HG03139 (cell line): ENCODE results near the gene HSD17B13.
"Not testable (repeated sequence)": the region's sequence is repeated elsewhere in the genome, so short reads cannot be mapped to it uniquely, and the experiment has no call there.

Experiments used
- ATAC-seq: cut with Tn5 transposase; IDR thresholded peaks from one replicate; pipeline ENCODE4 v1.9.1; 2021; ENCODE audit not compliant: unreplicated experiment

HSD17B13 gene, protein sequence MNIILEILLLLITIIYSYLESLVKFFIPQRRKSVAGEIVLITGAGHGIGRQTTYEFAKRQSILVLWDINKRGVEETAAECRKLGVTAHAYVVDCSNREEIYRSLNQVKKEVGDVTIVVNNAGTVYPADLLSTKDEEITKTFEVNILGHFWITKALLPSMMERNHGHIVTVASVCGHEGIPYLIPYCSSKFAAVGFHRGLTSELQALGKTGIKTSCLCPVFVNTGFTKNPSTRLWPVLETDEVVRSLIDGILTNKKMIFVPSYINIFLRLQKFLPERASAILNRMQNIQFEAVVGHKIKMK

DNA sequence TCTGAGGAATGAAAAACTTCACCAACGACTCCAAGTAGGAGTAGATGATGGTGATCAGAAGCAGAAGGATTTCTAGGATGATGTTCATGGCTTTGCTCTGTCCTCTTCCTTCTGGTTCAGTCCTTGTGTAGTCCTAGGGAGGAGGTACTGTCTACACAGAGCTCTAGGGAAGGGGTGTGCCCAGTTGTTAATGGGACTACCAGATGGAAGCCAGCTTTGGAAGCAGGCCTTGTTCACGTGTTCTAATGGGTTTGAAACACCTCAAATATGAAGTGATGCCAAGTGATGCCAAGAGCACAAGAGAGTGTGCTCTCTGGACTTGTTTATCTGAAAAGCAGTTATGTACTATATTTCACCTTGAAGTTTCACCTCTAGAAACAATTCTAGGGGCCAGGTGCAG is at the start of gene HSD17B13:
TSS of gene HSD17B13 (minus strand) at position 129 of the 400 bp plus-strand sequence. CDS start at position 88, 41 bp downstream.
- ATAC-seq, result no peak

DNA sequence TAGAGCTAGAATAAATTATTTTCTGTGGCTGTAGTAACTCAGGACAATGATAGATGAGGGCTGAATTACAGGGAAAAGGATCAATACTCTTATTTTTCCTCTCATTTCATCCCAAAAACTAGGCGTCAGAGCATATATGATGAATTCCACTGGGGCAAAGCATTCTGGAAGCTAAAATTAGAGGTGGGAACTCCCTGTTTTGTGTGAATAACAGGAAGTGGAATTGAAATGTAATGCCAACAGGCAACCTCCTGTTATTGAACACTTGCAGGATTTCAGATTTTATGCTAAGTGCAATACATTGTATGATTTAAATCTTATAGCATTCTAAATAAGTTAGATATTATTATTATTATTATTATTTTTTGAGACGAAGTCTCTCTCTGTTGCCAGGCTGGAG is 47.4 kb upstream of the HSD17B13 start:
- no peak for ATAC-seq

DNA sequence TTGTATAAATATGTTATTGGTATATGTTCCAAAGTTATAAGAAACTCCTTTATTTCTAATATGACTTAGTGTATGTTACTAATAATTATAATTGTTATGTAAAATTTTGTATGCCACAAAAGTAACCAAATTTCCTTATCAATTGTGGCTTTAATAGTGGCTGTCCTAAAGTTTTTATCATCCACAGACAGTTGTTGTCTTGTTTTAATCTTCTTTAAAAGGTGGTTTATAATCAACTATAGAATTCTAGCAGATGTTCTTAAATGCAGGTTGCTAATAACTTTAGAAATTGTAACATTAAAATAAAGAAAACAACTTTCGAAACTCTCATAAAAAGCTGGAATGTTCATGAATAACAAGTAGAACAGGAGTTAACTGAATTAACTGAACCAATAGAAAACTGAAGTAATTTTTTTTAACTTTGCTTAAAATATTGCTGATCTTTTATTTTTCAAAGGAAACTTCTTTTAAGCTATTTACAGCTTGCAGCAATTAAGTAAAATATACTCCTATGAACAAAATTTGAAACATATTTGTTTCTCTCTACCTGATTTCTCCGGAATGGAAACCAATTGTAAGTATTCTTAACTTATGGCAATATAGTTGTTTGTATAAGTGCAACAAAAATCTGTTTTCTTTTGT is 44.0 kb upstream of the HSD17B13 start:
- ATAC-seq, result no peak

DNA sequence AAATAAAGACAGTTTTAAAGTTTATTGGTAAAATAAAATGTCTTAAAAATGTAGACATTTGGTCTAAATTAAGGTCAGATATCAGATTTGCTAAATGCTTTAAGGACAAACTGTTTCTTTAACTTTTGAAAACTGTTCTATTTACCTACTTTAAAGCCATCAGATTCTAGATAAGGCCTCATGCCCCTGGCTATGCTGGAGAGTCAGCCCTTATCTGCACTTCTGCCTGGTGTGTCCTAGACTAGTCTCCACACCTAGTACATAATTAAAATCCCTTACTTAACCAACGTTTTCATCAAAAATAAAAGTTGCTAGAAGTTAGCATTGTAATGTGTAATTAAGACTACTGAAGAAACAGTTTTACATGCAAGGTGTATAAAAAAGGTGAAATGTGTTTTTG is 42.7 kb upstream of the HSD17B13 start:
- ATAC-seq, result no peak

DNA sequence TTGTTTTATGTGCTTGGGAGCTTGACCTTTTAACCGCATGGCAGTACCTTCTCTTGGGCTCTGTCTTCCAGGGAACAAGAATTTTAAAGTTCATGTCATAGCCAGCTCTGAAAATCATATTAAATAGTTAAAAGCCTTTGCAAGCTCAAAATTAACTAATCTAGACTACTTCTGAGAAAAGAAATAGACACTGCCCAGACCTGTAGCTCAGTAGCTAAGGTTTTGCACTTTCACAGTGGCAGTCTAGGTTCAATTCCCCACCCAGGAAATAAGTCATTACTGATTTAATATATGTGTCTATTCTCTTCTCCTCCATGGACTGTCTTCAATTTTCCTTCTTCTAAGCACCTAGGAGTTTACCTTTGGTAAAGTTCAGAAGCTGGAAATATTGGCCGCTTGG is 40.9 kb upstream of the HSD17B13 start:
- no peak for ATAC-seq

DNA sequence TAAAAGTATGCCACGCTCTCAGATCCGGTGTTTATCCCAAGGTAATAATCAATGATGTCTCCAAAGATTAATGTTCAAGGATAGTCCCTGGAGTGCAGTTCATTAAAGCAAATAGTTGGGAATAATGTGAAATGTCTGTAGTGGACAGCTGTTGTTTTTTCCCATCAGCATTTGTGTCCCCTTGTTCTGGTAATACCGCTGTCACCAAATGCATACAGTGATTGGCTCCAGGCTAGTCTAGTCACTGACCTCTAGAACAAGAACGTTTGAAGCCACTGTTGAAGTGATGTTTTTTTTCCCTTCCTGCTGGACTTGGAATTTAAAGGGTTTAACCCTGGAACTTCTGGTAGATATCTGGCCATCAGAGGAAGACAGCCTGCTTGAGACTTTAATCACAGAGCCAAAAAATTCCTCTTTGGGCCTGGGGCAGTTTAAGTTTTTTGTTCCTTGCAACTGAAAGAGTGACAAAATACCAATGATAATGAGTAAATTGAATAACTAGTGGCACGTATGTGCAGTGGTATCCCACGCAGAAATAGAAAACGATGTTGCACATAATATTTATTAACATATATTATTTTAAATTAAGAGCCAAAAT is 37.8 kb upstream of the HSD17B13 start:
- no peak for ATAC-seq

DNA sequence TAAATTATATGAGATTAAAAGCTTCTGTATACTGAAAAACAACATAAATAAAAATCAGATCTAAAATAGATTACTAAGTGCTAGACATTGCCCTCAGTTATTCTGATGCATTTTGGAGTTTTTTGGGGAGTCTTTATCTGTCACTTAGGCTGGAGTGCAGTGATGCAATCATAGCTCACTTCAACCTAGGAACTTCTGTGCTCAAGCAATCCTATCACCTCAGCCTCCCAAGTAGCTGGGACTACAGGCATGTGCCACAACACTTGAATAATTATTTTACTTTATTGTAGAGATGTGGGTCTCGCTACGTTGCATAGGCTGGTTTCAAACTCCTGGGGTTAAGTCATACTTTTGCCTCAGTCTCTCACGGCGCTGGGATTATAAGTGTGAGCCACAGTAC is 36.6 kb upstream of the HSD17B13 start:
- ATAC-seq, result no peak

DNA sequence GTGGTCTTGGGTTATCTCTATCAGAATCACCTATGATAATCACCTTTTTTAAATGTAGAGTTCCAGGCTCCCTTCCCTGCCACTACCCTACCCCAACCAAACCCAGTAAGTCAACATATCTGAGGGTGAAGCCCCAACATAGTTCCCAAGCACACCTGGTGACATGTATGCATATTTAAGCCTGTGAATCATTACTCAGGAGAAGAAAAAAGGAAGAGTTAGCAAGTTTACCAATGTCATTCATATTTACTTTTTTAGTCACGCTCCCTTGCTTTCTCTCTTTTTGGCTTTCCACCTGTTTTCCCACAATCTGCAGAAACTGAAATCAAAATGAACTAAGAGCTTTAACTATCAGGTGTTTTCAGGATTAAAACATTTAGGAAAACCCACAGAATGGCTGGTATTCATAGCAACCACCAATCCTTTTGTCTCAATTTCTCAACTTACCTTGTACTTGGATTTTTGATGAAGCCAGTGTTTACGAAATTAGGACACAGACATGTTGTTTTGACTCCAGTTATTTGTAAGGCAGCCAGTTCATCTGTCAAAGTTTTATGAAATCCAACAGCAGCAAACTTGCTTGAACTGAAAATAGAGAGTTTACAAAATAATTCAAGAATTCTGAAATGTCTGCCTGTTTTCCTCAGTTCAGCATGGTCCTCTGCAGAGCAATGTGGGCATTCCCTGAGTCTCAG is 34.3 kb upstream of the HSD17B13 start:
- ATAC-seq, result no peak

DNA sequence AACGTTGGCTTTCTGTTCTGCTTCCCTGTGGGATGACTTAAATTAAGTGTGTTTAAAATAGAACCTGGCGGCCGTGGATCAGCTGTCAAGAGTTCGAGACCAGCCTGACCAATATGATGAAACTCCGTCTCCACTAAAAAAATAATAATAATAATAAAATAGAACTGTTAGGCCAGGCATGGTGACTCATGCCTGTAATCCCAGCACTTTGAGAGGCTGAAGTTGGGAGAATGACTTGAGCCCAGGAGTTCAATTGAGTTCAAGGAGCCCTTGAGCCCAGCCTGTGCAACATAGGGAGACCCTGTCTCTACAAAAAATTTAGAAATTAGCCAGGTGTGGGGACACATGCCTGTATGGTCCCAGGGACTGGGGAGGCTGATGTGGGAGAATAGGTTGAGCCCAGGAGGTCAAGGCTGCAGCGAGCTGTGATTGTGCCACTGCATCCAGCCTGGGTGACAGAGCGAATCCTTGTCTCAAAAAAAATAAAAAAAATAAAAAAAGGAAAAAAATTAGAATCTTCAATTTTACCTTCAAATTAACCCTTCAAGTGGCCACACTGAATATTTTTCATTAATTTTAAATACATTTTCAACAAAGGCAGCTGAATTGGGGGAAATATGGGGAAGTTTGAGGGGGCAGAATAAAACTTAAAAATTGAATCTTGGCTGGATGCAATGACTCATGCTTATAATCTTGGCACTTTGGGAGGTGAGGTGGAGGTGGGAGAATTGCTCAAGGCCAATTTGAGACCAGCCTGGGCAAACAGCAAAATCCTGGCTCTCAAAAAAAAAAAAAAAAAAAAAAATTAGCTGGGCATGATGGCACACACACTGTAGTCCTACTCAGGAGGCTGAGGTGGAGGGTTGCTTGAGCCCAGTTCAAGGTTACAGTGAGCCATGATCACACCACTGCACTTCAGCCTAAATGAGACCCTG is 31.8 kb upstream of the HSD17B13 start:
- no peak for ATAC-seq

DNA sequence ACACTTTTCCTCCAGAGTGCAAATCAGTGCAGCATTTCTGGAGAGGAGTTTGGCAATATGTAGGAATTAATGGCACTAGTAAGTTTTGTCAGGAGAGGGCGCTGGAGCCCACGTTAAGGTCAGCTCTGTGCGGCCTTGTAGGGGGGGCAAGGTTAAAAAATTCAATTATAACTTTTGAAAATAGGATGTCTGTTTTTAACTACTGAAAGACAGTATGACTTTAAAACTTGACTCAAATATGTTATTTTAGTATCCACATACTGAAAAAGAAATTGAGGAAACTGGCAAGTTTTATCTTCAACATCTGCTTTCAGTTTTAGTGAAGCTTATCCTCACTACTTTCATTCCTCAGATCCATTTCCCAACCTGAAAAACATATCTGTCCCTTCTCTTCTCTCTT is 30.9 kb upstream of the HSD17B13 start:
- peak; percentile 79 for ATAC-seq

DNA sequence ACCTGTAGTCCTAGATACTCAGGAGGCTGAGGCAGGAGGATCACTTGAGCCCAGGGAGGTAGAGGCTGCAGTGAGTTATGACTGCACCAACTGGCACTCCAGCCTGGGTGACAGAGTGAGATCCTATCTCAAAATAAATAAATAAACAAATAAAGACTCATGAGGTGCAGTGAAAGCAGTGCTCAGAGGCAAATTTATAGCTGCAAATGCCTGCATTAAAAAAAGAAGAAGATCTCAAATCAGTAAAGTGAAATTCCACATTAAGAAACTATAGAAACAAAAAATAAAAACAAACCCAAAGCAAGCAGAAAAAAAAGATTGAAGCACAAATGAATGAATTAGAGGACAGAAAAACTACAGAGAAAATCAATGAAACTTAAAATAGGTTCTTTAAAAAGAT is 22.5 kb upstream of the HSD17B13 start:
- no peak for ATAC-seq

DNA sequence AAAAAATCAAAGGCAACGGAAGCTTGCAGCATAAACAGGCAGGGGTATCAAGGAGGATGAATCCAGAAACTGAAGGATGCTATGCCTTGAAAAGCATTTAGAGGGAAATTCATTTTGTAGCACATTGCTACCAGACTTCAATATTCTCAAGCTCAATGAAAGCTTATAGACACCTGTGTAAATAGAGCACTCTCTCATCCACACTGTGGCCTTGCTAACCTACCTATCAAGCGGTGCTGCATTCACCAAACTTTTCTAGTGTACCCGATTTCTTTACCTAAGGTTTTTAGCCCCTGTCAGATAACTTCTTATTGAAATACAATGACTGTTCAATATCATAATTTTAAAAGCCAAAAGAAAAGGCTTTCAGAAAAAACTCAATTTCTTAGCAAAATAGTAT is 20.2 kb upstream of the HSD17B13 start:
- ATAC-seq, result no peak

DNA sequence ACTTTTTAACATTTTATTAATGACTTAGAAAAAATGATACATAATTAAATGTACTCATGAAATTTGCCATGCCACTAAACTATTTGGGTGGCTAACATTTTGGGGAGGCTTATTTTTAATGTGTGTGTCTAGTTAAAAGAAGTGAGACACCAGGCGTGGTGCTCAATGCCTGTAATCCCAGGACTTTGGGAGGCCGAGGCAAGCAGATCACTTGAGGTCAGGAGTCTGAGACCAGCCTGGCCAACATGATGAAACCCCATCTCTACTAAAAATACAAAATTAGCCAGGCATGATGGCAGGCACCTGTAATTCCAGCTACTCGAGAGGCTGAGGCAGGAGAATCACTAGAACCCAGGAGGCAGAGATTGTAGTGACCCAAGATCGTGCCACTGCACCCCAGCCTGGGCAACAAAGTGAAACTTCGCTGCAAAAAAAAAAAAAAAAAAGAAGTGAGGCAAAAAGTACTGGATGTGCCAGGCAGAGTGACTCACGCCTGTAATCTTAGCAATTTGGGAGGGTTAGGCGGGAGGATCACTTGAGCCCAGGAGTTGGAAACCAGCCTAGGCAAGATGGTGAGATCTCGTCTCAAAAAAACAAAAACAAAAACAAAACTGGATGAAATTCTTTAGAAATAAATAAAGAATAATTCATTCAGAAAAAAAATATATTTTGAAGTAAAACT is 19.4 kb upstream of the HSD17B13 start:
- not testable (repeated sequence) for ATAC-seq

DNA sequence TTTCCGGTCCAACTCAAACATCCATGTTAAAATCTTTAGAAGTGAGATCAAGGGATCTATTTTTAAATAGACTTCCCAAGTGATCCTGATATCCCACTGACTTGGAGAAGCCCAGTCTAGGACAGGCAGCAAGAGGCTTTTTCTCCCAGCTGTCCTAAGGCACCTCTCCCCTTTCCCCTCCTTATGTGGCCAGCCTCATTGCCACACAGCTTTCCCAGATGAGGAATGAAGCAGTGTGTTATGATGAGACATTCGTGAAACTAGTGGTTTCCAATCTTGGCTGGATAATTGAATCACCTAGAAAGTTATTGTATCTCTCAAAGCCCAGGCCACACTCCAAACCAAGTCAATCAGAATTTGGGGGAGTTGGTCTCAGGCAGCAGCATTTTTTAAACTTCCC is 16.8 kb upstream of the HSD17B13 start:
- no peak for ATAC-seq

DNA sequence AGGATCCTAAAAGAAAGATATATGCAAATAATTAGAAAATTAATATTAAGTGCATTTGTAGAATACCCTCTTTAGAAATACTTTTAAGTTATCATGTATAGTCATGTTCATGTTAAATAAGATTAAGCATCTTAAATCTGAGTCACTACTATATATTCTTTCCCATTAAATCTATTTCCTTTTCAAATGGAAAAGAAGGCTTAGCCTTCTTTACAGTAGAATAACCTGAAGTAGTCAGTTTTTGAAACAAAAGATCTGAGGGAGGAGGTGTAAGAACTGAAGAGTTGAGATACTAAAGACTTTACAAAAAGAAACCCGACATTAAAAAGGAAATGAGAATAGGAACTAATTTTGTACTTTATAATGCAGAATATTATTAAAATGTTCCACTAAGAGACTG is 14.7 kb upstream of the HSD17B13 start:
- ATAC-seq, result no peak

DNA sequence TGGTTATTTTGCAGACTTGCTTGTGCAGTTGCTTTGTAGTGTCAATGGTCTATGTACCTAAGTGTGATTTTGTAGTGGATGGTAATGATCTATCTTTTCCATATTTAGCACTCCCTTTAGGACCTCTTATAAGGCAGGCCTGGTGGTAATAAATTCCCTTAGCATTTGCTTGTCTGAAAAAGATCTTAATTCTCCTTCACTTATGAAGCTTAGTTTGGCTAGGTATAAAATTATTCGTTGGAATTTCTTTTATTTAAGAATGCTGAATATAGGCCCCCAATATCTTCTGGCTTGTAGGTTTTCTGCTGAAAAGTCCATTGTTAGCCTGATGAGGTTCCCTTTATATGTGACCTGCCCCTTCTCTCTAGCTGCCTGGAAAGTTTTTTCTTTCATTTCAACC is 10.6 kb upstream of the HSD17B13 start:
- ATAC-seq, result no peak

DNA sequence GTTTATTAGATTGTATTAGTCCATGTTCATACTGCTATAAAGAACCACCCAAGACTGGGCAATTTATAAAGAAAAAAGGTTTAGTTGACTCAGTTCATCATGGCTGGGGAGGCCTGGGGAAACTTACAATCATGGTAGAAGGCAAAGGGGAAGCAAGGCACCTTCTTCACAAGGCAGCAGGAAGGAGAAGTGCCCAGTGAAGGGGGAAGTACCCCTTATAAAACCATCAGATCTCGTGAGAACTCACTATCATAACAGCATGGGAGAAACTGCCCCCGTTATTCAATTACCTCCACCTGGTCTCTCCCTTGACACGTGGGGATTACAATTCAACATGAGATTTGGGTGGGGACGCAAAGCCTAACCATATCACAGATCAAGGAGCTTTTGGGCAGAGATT is 8.1 kb upstream of the HSD17B13 start:
- no peak for ATAC-seq

DNA sequence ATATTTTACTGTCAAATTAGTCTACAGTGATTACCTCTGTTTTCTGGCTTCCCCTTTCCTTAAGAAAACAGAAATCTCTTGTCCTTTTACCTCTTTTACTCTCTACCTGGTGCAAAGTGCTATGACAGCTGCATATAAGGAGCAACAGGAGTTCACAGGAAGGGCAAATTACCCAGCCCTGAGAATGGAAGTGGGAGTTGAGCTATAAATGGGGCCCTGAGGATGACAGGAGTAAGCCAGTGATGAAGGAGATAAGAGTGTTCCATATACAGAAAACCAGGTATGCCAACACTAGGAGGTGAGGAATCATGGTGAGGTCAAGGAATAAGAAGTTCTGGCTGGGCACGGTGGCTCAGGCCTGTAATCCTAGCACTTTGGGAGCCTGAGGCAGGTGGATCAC is 4.5 kb upstream of the HSD17B13 start:
- ATAC-seq, result no peak

DNA sequence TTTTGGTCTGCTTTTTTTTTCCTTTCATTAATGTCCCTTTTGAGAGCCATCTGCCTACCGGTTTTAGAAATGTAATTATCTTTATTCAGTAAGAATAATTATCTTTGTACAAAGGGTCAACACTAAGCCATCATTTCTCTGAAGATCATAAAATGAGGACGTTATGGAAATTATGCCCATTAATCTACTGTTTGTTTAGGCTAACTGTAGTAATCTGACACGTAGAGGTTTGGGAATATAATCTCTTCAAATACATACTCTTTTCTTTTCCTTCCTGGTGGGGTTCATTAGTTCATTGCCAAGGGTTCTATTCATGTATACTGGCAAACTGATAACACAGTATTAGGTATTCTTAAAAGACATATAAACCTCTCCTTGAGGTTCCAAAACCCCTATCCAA is 3.8 kb upstream of the HSD17B13 start:
- no peak for ATAC-seq

DNA sequence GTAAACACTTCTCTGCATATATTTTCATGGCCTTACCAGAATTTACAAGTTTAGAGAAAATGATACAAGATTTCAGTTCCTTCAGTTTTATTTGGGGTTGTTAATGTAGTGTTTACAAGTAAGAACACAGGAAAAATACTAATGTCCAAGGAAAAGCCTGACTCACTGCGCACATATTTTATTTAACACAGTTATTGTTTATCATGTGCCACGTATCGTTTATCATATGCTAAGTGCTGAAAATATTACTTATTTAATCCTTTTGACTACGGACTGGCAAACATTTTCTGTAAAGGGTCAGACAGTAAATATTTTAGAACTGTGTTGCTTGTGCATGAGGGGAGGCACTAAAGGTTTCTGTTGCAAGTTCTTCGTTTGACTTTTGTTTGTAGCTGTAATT is 794 bp downstream of the HSD17B13 start:
- ATAC-seq, result no peak
